Osteocyte (in vitro differentiated cells): Measurements from ENCODE around the gene HCN1. TPM values are rescaled to one million over a fixed set of nuclear protein-coding genes. Genes with fewer than 3 reads are reported as not detected.

Experiments used
- DNase-seq: peaks from one replicate; pipeline ENCODE4 v3.0.0; 2021; ENCODE audit warnings: mixed read lengths; ENCODE audit not compliant: unreplicated experiment; ENCODE audit errors: extremely low spot score
- H3K27ac Mint-ChIP-seq: one replicate; pipeline ENCODE4 v1.8.0; 2021; ENCODE audit warnings: mild to moderate bottlenecking, mixed read lengths; ENCODE audit not compliant: unreplicated experiment
- H3K27me3 Mint-ChIP-seq: one replicate; pipeline ENCODE4 v1.8.0; 2021; ENCODE audit warnings: mixed read lengths; ENCODE audit not compliant: unreplicated experiment
- H3K36me3 Mint-ChIP-seq: one replicate; pipeline ENCODE4 v1.8.0; 2021; ENCODE audit warnings: mixed read lengths; ENCODE audit not compliant: unreplicated experiment
- H3K4me1 Mint-ChIP-seq: one replicate; pipeline ENCODE4 v1.8.0; 2021; ENCODE audit warnings: mixed read lengths; ENCODE audit not compliant: unreplicated experiment
- H3K4me3 Mint-ChIP-seq: one replicate; pipeline ENCODE4 v1.8.0; 2021; ENCODE audit warnings: mild to moderate bottlenecking, moderate library complexity, mixed read lengths; ENCODE audit not compliant: unreplicated experiment
- H3K9me3 Mint-ChIP-seq: one replicate; pipeline ENCODE4 v1.8.0; 2021; ENCODE audit warnings: mixed read lengths; ENCODE audit not compliant: unreplicated experiment
- total RNA-seq: library from RNA; stranded (reverse); gene quantifications from 2 replicates; pipeline ENCODE4 v1.2.1, GENCODE V29; 2021
- TF ChIP-seq, protein P1 (sequence below): fragments of 200-600 bp; sonication (generic); IDR thresholded peaks from 2 replicates; pipeline ENCODE4 v1.5.0; 2021; ENCODE audit warnings: antibody characterized with exemption, mild to moderate bottlenecking, moderate library complexity

HCN1 gene
- total RNA-seq, 1 donor from 2014 or later = not detected

DNA sequence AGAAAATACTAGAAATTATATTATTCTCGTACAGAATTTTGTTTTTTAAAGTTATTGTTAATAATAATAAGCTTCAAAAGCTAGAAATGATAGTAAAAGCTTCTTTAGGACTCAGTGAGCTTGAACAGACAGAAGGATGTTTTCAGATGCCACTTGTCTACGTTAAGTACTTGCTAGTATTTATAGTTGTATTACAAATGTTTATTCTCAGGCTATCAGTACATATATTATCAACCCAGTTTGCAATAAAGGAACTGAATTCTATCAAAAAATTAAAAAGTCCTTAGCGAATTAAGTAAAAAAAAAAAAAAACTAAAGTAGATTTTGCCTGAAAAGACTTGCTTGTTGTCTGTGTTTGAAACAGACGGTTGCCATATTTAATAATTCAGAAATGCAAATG is 23.9 kb downstream of the HCN1 start:
- no peak overlapping the region for H3K27ac Mint-ChIP-seq
- H3K36me3 Mint-ChIP-seq = no peaks in the 10 kb centered on the region
- DNase-seq = no peak
- TF ChIP-seq, protein P1, sequence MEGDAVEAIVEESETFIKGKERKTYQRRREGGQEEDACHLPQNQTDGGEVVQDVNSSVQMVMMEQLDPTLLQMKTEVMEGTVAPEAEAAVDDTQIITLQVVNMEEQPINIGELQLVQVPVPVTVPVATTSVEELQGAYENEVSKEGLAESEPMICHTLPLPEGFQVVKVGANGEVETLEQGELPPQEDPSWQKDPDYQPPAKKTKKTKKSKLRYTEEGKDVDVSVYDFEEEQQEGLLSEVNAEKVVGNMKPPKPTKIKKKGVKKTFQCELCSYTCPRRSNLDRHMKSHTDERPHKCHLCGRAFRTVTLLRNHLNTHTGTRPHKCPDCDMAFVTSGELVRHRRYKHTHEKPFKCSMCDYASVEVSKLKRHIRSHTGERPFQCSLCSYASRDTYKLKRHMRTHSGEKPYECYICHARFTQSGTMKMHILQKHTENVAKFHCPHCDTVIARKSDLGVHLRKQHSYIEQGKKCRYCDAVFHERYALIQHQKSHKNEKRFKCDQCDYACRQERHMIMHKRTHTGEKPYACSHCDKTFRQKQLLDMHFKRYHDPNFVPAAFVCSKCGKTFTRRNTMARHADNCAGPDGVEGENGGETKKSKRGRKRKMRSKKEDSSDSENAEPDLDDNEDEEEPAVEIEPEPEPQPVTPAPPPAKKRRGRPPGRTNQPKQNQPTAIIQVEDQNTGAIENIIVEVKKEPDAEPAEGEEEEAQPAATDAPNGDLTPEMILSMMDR = no peak
- peaks cover 22% of the 10 kb centered on the region for H3K9me3 Mint-ChIP-seq
- H3K27me3 Mint-ChIP-seq = no peaks in the 10 kb centered on the region
- no peaks in the 10 kb centered on the region for H3K4me1 Mint-ChIP-seq
- no peak overlapping the region for H3K4me3 Mint-ChIP-seq

DNA sequence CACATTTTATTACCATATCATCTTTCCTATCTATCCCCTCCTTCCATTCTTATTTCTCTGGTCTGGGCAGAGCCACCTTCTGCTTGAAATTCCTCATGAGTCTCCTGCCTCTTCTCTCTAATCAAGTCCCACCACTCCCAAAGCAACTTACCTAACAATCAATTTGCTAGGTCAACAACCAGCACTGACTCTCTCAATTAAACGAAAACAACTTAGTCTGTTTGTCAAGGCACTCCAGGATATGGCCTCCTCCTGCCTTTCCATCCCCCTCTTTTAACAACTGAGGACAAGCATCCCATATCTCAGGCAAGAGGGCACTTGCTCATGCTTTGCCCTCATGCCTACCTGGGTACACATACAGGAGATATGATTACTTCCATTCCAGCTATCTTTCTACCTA is 47.4 kb downstream of the HCN1 start:
- H3K27ac Mint-ChIP-seq = no peak overlapping the region
- H3K9me3 Mint-ChIP-seq = peaks cover 6% of the 10 kb centered on the region

DNA sequence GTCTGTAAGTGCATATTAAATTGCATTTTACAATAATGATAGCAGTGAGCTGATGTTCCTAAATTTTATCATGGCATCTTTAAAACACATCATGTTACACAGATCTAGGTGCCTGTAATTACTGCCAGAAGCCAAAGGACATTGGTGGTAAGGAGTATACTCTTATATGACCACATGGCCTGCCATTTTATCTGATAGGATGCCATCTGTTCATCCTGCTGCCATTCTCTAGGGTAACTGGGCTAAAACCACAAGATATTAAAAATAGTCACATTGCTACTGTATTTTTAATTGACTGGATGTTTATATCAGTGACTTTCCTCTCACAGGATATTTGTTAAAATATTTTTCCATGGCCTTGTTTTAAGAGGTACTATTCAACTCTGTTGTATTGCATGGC is 53.1 kb downstream of the HCN1 start:
- H3K4me3 Mint-ChIP-seq = no peak overlapping the region
- H3K9me3 Mint-ChIP-seq = no peaks in the 10 kb centered on the region
- H3K27ac Mint-ChIP-seq = no peak overlapping the region
- DNase-seq = no peak
- no peaks in the 10 kb centered on the region for H3K36me3 Mint-ChIP-seq
- no peaks in the 10 kb centered on the region for H3K4me1 Mint-ChIP-seq
- TF ChIP-seq, protein P1 = no peak
- no peaks in the 10 kb centered on the region for H3K27me3 Mint-ChIP-seq

More for the DNA sequence above, 47.4 kb downstream of the HCN1 start:
- no peak for DNase-seq
- no peak overlapping the region for H3K4me3 Mint-ChIP-seq
- H3K36me3 Mint-ChIP-seq = no peaks in the 10 kb centered on the region
- H3K4me1 Mint-ChIP-seq = no peaks in the 10 kb centered on the region
- TF ChIP-seq, protein P1 = no peak
- no peaks in the 10 kb centered on the region for H3K27me3 Mint-ChIP-seq

DNA sequence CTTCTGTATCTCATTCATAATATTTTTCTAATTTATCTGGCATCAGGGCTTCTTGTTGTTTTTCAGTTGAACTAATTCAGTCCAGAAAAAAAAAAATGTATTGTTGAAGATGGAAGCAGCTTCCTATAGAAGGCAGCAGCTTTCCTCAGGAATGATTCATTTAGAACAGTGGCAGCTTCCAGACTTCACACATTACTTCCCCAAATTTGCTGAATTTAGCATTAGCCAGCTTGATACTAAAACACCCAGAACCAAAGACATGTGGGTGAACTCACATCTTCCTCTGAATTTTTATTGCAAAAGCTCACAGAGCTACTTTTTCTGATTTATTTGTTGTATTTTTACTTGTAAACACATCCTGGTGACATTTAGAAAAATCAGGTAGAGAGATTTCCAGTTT is 53.8 kb downstream of the HCN1 start:
- Mint-ChIP-seq H3K27ac (no peak overlapping the region), H3K4me1 (no peaks in the 10 kb centered on the region), H3K4me3 (no peak overlapping the region), H3K27me3 (no peaks in the 10 kb centered on the region), H3K9me3 (no peaks in the 10 kb centered on the region), H3K36me3 (no peaks in the 10 kb centered on the region)
- TF ChIP-seq, protein P1 = no peak
- no peak for DNase-seq

DNA sequence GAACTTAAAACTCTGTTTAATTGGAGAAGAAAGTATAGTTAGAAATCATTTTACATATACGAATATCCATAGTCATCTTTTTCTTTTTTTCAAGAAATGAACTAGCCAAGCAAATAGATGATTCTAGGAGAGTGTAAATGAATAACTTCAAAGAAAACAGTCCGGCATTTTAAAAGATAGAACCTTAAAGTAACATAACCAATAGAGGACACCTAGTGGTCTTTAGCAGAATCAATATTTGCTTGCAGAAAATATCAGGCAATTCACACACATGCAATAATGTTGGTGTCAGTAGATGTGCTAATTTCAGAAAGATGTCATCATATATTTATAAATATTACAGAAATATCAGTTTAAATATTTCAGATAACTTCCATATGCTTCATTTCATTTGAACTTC is 57.1 kb downstream of the HCN1 start:
- H3K4me3 Mint-ChIP-seq = no peak overlapping the region

More for the DNA sequence above, 57.1 kb downstream of the HCN1 start:
- Mint-ChIP-seq H3K9me3 (no peaks in the 10 kb centered on the region), H3K27ac (no peak overlapping the region), H3K36me3 (no peaks in the 10 kb centered on the region), H3K27me3 (no peaks in the 10 kb centered on the region), H3K4me1 (no peaks in the 10 kb centered on the region)
- TF ChIP-seq, protein P1 = no peak
- DNase-seq = no peak
